GM19438 (cell line): ENCODE results near the gene AKAP6.
A peak's percentile ranks its signal among the peaks of the same experiment; 100 is the strongest.

Experiments
- ATAC-seq: cut with Tn5 transposase; IDR thresholded peaks from one replicate; pipeline ENCODE4 v1.9.1; 2021; ENCODE audit warnings: low read depth; ENCODE audit not compliant: unreplicated experiment

The AKAP6 gene

GRCh38 chr14:32329690-32330285 lies 690 bp downstream of the AKAP6 start:
- no peak for ATAC-seq

GRCh38 chr14:32330351-32331111 lies 1.4 kb downstream of the AKAP6 start:
- ATAC-seq: no peak

- ATAC-seq: no peak
These were observed 2.1 kb downstream of the AKAP6 start for GRCh38 chr14:32331206-32331605.

- ATAC-seq: no peak
These were observed 3.6 kb downstream of the AKAP6 start for GRCh38 chr14:32332415-32333316.

- ATAC-seq: no peak
These were observed 7.6 kb downstream of the AKAP6 start for GRCh38 chr14:32336702-32337101.

GRCh38 chr14:32337759-32338158 lies 8.7 kb downstream of the AKAP6 start:
- ATAC-seq: no peak

GRCh38 chr14:32339188-32339587 lies 10.1 kb downstream of the AKAP6 start:
- ATAC-seq: no peak

- ATAC-seq: no peak
These were observed 13.1 kb downstream of the AKAP6 start for GRCh38 chr14:32341947-32342846.

GRCh38 chr14:32342847-32343194 lies 13.7 kb downstream of the AKAP6 start:
- ATAC-seq: no peak

- no peak for ATAC-seq
These were observed 14.9 kb downstream of the AKAP6 start for GRCh38 chr14:32343926-32344430.

GRCh38 chr14:32345311-32345791 lies 16.3 kb downstream of the AKAP6 start:
- no peak for ATAC-seq

- no peak for ATAC-seq
These were observed 20.2 kb downstream of the AKAP6 start for GRCh38 chr14:32349322-32349721.

GRCh38 chr14:32350020-32350419 lies 20.9 kb downstream of the AKAP6 start:
- ATAC-seq: peak; percentile 92

- no peak for ATAC-seq
These were observed 23.5 kb downstream of the AKAP6 start for GRCh38 chr14:32352631-32353030.

GRCh38 chr14:32354716-32355115 lies 25.6 kb downstream of the AKAP6 start:
- no peak for ATAC-seq

- no peak for ATAC-seq
These were observed 29.7 kb downstream of the AKAP6 start for GRCh38 chr14:32358781-32359180.

GRCh38 chr14:32361674-32362073 lies 32.6 kb downstream of the AKAP6 start:
- no peak for ATAC-seq

- no peak for ATAC-seq
These were observed 34.7 kb downstream of the AKAP6 start for GRCh38 chr14:32363761-32364160.

GRCh38 chr14:32364941-32365340 lies 35.8 kb downstream of the AKAP6 start:
- ATAC-seq: no peak

- no peak for ATAC-seq
These were observed 37.3 kb downstream of the AKAP6 start for GRCh38 chr14:32366256-32366879.
